Stimulated activated CD4-positive, alpha-beta T cell treated with anti-CD3 and anti-CD28 coated beads, Interleukin-4, amount 100 ng/mL, for 1 hour (primary cell): Measurements from ENCODE around the gene L2HGDH.
"Not testable (repeated sequence)": the region's sequence is repeated elsewhere in the genome, so short reads cannot be mapped to it uniquely, and the experiment has no call there.

Experiments used
- DNase-seq: peaks from one replicate; pipeline ENCODE4 v3.0.0-alpha.2; 2020

L2HGDH gene

DNA sequence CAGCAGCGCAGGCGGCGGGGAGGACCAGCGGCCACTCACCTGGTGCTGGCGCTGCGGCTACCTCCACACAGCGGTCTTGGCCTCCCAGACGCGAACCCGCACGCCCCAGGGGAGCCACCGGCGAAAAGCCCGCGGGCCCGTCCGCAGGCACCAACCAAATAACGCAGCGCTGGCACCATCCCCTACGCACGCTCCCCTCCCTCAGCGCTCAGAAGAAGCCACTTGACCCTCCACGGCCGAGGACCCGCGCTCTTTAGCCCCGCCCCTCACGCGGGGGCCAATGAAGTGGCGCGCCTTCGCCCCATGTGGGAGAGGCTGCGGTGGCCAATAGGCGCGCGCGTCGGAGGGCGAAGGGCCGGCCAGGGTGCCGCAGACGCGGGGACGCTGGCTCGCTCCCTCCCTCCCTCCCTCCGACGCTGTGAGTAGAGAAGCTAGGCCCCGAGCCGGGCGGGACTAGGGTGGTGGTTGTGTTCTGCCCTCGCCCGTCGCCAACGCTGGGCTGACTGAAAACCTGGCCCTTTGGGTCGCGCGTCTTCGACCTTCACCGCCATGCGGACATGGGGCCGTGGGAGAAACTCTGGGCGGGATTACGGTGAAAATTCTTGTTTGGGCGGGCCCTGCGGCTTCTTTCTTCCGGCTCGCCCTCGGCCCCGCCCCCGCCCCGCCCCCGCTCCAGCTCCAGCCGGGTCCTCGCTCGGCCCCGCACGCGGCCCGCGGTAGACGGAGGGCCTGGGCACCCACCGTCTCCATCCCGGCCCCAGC, at the start of gene L2HGDH, which contains the start of gene DMAC2L:
L2HGDH (minus strand) TSS at position 258 of the 762 bp plus-strand sequence; CDS start at position 179, 79 bp downstream.
DMAC2L (plus strand) TSS at position 353 of the 762 bp plus-strand sequence. CDS start 9,164 bp downstream, outside the sequence.
- DNase-seq, result peak; percentile 88

DNA sequence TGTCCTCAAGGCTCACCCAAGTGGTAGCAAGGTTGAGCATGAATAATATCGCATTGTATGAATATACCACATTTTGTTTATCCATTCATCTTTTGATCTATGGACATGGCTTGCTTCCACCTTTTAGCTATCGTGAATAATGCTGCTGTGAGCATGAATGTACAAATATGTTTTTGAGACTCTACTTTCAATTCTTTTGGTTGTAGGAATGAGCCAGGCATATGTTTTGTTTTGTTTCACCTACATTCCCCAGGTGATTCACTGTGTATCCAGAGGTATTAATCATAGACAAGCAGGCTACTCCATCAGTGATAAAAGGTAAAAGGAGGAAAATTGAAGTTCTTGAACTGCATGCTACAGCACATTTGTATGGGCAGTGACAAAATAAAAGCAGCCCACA, 48.8 kb upstream of the L2HGDH start:
- no peak for DNase-seq

DNA sequence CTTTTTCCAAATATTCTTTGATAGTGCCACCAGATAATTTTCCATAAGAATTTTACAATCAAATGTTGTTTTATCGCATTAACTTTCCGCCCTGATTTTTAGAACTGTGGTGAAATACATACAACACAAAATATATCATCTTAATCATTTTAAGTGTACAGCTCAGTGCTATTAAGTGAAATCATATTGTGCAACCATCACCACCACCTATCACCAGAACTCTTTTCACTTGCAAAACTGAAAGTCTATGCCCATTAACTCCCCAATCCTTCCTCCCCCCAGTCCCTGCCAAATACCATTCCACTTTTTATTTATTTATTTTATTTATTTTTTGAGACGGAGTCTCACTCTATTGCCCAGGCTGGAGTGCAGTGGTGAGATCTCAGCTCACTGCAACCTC, 48.1 kb upstream of the L2HGDH start:
- no peak for DNase-seq

DNA sequence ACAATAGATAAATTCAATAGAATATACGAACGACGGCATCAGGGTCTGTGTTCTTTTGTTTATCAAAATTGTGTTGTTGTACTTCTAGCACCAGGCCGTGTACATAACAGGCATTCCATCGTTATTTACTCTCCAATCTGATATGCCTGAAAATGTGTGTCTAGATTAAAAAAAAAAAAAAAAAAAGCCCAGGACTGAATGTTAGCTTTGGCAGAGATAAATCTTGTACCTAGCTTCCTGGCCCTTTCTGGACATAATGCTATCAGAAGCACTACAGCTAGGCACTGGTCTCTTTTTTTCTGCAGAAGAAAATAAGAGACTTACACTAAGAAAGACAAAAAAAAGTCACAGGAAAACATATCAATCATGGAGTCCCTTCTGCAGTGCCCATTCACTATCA, 47.6 kb upstream of the L2HGDH start:
- no peak for DNase-seq

DNA sequence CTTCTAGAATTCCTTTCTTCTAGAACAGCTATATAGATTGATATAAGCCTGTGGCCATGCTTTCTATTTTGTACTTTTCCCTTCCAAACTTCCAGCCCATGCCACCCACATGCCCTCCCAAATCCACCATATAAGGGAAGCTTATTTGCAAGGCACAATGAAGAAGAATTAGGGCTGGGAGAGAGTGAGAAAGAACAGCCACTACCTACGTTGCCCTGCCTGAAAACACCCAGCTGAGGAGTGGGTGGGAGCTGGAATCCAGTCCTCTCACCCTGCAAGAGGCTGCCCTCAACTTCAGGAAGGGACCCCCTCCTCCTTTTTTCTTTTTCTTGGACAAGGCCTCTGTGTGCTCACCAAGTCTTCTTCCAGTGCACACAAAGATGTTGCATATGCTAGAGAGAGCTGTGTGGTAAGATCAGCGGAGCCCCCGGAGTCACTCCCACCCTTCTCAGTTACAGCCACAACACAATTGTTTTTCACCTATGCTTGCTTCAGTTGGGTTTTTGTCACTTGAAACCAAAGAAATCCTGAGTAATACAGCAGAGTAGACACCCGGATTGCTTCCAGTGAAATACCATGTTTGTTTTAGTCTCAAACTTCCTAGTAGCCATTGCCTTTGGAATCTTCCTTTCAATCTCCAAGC, 45.8 kb upstream of the L2HGDH start:
- DNase-seq, result no peak

DNA sequence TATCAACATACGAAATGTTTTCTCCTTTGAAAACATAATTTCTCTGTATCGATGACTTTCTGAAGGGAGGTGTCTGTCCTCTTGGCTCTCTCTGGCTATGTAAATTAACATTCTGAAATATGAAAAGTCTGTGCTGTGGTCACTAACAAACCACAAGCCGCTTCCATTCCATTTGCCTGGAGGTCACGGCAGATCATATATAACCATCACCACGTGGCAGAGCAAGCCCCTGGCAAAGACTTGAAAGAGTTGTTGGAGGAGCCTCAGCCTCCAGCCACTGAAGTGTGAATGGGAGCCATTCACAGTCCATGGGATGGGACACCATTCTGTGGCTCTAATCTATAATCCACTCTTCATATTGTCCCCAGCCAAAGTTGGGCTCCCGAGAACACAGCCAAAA, 45.1 kb upstream of the L2HGDH start:
- DNase-seq, result no peak

DNA sequence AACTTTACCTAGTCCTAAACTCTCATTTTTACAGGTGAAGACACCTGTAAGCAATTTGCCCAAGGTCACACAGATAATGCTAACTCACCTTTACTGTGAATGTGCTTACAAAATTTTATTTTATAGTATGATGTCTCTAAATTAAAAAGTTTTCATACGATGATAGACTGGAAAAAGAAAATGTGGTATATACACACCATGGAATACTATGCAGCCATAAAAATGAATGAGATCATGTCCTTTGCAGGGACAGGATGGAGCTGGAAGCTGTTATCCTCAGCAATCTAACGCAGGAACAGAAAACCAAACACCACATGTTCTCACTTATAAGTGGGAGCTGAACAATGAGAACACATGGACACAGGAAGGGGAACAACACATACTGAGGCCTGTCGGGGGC, 44.3 kb upstream of the L2HGDH start:
- not testable (repeated sequence) for DNase-seq

DNA sequence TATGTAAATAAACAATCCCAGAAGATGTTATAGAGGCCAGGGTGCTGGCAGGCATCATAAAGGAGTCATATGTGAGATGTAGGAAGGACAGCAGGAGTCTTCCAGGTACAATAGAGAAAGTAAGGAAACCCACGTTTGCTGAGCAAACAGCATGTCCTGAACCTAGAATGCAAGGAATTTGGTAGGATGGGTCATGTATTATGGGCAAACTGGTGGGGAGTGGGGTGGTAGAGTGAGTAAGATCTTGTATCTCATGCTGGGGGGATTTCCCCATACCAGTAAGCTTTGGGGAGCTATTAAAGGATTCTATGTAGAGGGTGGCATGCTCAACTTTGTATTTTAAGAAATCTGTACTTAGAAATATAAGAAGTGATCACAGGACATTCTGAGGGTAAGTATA, 43.7 kb upstream of the L2HGDH start:
- DNase-seq, result no peak

DNA sequence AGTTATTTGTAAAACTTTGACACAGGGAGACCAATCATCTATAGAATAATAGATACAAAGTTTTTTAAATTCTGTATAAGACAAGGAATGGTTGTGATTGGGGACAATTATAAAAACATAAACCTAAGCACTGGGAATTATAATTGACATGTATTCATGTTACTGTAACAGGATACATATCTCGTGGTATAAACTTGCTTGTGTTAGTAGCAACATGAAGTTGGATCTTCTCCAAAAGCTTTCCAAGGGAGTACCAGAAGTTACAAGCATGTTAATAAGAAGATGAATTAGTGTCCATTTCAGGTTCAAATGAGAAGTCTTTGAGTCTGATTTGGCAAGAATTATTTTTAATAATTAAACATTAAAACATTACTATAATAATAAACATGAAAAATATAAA, 42.5 kb upstream of the L2HGDH start:
- no peak for DNase-seq

DNA sequence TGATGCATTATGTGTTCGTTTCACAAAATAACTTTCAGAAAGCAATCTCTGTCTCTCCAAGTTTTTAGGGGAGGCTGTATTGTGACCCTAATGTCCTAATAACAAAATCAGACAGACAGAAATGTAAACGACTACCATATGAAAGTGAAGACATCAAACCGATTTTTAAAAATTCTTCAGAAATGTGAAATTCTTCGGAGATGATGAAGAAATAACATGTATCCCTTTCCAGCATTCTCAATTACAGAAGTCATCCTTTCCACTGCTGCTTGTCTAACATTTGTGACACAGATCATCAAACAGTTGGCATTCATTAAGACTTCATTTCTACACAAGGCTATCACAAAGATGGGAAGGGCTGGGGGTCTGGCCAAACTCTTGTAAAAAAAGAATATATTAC, 41.1 kb upstream of the L2HGDH start:
- no peak for DNase-seq

DNA sequence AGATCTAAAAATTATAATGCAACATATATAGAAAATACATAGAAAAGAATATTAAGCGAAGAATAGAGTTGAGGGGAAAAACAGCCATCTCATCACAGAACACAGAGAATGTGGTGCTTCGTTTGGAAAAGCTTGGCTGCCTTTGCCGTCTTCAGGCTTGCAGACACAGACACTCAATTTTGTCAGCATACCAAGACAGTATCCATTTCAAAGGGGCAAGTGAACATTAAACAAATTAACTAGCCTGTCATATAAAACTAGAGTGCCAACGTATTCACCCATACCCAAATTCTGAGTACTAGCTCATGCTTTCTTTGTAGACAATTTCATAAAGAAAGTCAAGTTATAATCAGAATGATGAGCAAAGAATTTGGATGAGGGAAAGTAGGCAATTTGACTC, 40.6 kb upstream of the L2HGDH start:
- no peak for DNase-seq

DNA sequence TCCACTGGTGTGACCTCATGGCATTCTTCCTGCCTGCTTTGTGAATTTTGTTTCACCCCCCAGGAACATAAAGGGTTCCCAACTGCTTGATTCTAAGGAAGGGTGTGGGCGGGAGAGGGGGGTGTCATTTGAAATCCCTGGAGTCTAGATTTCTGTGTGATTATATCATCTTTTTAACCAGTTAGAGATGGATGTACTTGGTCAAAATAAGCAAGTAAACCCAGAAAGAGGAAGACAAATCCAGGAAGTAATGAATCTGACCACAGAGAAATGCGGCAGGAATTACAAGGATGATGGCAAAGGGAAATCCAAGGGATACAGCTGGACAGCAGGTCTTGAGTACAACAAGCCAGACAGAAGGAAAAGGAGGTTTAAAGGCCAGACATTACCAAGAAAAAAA, 38.9 kb upstream of the L2HGDH start:
- DNase-seq, result no peak

DNA sequence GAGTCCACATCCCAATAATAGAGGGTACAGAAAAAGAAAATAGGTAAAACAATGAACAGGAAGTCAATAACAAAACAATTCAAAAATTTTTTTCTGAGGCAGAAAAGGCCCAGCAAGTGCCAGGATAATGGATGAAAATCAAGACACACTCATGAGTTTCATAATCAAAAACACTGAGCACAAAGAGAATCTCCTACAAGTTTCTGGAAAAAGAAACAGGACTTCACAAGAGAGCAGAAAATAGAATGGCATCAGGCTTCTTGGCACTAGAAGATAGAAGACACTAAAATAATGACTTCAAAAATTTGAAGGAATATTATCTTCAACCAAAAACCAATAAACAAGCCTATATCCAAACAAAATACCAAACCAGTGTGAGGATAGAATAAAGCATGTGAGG, 36.9 kb upstream of the L2HGDH start:
- no peak for DNase-seq

DNA sequence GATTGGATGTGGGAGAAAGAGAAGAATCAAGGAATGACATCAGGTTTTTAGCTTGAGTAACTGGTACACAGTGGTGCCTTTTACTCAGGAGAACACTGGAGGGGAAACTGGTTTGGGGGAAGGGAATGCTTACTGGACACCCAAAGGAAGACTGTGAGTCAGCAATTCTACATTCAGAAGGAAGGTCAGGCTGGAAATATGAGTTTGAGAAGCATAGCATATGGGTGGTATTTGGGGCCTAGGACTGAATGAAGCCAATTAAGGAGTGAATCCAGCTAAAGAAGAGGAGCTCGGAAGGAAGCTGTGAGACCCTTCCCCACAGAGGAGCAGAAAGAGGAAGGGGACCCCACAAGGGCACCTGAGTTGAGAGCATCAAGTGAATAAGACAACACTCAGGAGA, 35.5 kb upstream of the L2HGDH start:
- DNase-seq, result no peak

DNA sequence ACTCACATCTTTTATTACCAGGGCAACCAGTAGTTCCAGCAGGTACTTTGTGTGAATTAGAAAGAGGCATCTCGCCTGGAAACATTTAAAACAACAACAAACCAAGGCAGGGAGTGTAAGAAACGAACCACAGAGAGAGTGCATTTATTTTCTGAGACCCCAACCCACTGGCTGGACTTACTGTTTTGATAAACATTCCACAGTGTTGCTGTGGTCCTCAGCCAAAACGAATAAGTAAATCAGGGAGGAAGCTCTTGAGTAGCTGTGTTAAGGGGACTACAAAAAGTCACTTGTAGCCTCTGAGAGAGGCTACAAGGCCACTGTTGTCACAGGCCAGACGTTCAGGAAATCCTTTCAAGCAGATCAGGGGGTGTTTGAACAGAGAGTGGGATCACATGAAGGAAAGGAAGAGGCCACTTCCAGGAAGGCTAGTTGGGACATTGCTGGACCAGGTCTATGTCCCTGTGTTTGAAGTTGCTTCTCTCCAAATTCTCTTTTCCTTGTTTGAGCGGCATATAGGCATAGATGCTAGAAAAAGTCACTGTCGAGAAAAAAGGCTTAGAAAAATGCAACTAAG, 33.9 kb upstream of the L2HGDH start:
- DNase-seq, result no peak

DNA sequence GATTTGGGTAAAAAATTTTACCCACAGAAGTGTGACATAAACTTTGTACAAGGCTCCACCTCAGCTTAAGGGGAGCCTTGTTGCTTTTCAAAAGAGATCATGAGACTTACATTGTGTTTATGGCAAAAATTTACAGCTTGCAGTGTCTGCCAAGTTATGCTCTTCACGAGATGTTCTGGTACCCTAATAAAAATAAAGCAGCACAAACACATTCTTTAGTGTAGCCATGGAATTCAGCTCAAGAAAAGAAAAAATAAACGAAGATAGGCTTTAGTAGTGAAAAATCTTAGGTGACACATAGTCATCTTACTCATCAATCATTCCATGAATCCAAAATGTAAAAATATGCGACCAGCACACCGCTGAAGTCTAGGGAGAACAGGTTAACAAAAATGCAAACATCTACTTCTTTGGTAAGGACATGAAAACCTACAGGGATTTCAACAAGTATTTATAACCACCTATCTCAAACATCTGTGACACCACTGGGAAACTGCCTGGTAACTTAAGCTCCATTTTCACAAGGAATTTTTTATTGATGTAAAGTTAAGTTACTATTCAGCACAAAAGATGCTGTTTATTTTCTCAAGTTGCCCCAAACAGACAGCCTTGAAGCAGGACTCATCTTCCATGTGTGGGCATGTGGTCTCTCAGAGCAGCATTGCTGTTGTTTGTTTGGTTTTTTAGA, 33.0 kb upstream of the L2HGDH start:
- no peak for DNase-seq

DNA sequence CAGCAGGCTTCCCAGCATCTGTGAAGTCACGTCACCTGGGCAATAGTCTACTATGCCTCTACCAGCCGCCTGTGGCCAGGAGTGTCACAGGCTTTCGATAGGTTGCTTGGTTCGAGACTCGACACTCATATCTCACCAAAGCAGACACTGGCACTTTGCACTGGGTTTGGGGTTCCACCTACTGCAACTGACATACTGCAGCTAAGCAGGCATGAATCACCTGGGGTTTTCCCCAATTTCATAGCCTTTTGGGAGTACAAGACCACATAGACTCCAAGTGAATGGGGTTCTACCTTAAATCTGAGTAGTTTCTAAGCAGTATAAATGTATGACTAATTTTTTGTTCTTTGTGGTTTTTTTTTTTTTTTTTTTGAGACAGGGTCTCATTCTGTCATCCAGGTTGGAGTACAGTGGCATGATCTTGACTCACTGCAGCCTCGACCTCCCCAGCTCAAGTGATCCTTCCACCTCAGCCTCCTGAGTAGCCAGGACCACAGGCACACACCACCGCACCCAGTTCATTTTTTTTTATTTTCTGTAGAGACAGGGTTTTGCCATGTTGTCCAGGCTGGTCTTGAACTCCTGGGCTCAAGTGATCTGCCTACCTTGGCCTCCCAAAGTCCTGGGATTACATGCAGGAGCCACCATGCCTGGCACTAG, 32.2 kb upstream of the L2HGDH start:
- DNase-seq, result peak; percentile 61

DNA sequence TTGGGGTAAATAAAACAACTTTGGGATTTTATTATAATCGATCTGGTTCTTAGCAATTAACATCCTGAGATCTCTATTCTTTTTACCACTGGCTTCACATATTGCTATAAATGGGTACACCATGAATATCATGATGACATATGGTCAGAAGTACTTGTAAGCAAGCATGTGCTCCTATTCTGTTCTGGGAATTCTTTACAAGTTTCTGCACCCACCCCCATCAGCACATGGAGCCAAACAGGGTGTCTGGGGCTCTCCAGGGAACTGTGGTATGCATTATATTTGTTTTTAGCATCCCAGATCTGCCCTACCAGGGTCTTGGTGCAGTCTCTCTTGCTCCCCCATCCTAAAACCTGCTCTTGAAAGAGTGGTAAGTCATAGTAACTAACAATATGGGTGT, 31.4 kb upstream of the L2HGDH start:
- DNase-seq, result no peak

DNA sequence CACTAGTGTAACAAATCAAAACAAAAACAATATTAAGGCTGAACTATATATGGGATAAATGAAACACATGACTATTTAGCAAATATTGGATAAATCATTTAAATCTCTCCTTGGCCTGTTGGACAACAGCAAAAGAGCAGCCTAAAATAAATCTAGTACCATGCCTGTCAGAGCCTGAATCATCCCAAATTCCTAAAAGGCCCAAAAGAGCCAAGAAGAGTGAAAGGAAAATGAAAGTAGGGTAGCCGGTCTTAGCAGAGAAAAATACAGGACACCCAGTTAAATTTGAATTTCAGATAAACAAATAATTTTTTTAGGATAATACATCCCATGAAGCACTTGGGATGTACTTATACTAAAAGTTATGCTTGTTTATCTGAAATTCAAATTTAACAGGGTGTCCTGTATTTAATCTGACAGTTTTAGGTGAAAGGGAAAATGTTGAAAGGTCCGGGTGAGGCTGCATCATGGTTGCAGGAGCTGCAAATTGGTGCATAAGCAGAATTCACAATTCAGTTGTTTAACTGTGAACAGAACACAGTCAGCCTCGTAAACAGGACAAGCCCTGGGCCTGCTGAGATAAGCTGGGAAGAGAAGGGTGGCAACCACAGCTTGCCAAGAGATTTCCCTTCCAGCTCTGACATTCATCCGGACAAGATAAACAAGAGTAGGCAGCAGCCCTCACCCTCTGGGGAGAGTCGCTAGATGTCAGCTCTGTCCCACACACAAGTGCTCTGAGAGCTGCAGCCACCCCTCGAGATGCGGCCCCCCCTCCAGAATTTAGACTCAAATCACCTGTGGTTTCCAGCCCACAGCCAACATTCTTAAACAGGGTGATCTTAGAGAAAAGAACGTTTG, 30.4 kb upstream of the L2HGDH start:
- peak; percentile 36 for DNase-seq

DNA sequence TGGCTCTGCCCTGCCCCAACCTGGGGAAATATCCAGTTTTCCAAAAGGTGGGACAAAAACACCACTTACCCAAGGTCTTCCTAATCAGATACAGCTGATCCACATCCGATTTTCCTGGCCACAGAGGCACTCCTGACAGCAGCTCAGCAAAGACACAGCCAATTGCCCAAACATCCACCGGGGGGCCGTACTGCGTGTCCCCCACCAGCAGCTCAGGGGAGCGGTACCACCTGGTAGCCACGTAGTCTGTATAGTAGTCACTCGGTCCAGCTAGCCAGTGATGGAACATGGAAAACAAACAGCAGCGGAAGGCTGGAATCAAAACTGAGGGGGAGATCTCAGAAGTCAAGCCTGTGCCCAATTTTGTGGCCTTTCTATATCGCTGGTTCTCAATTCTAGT, 28.9 kb upstream of the L2HGDH start:
- no peak for DNase-seq

DNA sequence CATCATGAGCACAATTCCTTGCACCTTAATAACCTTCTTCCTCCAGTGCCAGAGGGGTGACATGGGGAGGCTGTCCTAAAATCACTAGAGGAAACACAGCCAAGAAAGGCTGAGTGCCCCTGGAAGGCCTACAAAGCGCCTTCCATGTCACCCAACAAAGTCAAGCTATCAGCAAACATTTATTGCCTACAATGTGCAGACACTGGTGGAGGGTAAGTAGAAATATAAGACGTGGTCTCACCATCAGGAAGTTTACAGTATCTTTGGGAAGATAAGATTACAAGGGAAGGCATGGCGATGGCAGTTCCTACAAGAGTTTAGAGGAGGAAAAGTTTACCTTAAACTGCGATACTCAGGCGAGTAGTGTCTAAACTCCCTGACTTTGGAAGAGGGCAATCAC, 28.0 kb upstream of the L2HGDH start:
- DNase-seq, result no peak

DNA sequence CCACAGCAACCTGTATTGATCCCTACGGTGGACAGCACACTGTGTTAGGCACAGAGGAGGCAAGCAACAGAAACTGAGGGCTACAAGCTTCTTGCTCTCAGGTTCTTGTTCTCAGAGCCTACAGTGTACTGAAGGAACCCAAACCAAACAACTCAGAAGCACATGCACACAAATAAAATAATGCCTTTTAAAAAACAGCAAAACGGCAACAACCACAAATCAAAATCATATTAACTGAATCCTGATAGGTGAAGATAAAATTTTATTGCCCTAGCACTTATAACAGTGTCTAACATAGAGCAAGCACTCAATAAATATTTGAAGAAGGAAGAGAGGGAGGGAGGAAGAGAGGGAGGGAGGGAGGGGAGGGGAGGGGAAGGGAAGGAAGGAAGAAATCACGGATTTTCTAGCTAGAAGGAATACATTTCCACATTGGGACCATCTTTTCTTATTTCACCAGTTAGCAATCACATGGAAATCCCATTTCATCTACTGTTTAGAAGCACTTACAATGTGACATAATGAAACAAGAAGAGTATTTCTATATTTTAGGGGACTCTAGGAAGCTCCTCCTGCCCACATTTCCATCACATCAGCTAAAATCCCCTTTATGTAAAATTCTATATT, 27.3 kb upstream of the L2HGDH start:
- DNase-seq, result no peak
